ENCODE measurements around the gene PROX1. TPM values are rescaled to one million over a fixed set of nuclear protein-coding genes. Genes with fewer than 3 reads are reported as not detected.

Gene PROX1
- total and polyA plus RNA-seq, 2 of the 4 experiments (the other 2 are of a cell fraction): under 0.01 to 0.02 TPM

DNA sequence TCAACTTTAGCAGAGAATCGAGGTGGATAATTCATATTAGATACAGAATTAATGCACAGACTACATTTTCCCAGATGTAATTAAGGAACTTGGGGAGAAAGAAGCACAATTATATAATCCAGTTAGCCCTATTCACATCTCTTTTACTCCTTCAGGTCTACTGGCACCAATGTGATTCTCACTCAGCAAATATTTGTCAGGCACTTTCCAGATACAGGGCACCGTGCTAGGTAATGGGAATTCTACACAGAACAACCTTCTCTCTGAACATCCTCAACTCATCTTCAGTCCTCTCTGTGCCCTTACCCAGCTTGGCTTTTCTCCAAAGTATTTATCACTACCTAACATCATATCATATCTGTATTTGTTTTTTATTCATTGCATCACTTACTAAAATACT, 15.6 kb upstream of the PROX1 start:
- Histone ChIP-seq H2BK5ac (ENCODE audit: low read depth, low read length, poor library complexity, severe bottlenecking) (no peak overlapping the region), H3K79me1 (ENCODE audit: low read depth in 1 of 2, low read length in 2 of 2) (no peaks in the 10 kb centered on the region), H4K91ac (ENCODE audit: insufficient read depth, low read depth, low read length) (no peak overlapping the region), H4K5ac (ENCODE audit: low read depth, low read length) (no peak overlapping the region), H3K9me3 (ENCODE audit: control insufficient read depth, insufficient read depth, low read length) (no peaks in the 10 kb centered on the region), H3K18ac (ENCODE audit: low read depth, low read length) (no peak overlapping the region), H2AK9ac (replicated peaks; ENCODE audit: low read depth, low read length, poor library complexity) (no peak overlapping the region), H3K4me3 (ENCODE audit: insufficient read depth, low read depth, low read length) (no peak overlapping the region), H3K27me3 (ENCODE audit: control insufficient read depth, insufficient read depth, low read length) (0 out of 2 replicates have a peak, but pooled peaks cover 1% of the 10 kb centered on the region), H2AK5ac (ENCODE audit: low read depth, low read length) (no peak overlapping the region), H2BK120ac (ENCODE audit: low read depth, low read length) (no peak overlapping the region), H3K9ac (ENCODE audit: low read depth, low read length) (no peak overlapping the region), H4K8ac (ENCODE audit: low read depth in 2 of 2, low read length in 2 of 2) (no peak overlapping the region), H2BK15ac (ENCODE audit: low read depth, low read length) (no peak overlapping the region), H3K9me1 (ENCODE audit: insufficient read depth, low read length) (no peaks in the 10 kb centered on the region), H3K56ac (ENCODE audit: extremely low read depth, insufficient read depth, low read length) (no peak overlapping the region), H4K20me1 (ENCODE audit: insufficient read depth, low read length) (no peaks in the 10 kb centered on the region), H3K23ac (ENCODE audit: low read depth, low read length) (no peak overlapping the region), H3K36me3 (ENCODE audit: control insufficient read depth, insufficient read depth, low read length) (no peaks in the 10 kb centered on the region), H3K14ac (replicated peaks; ENCODE audit: low read depth, low read length) (no peak overlapping the region), H3K4me1 (ENCODE audit: control insufficient read depth, insufficient read depth, low read length) (no peaks in the 10 kb centered on the region), H2AFZ (replicated peaks; ENCODE audit: low read length, poor library complexity) (no peak overlapping the region), H3K27ac (ENCODE audit: insufficient read depth, low read length) (no peak overlapping the region), H3K4ac (ENCODE audit: low read depth, low read length) (no peak overlapping the region), H2BK20ac (ENCODE audit: low read depth, low read length) (no peak overlapping the region), H3K4me2 (ENCODE audit: low read depth, low read length) (no peak overlapping the region)
- POLR2A ChIA-PET (ENCODE audit: unreplicated experiment): no interaction called here
- in situ Hi-C loops (cut with MboI; ENCODE audit: low sequenced_read_pairs): no loop called here
- intact Hi-C loops (cut with micrococcal nuclease): no loop called here
- ATAC-seq (ENCODE audit: low read depth) (no peak), DNase-seq (no peak)
- WGBS, 2 experiments (ENCODE audit: extremely low coverage in 2 of 2, insufficient read length in 1 of 2): no CpG with 5 or more reads among the region's 2 CpGs
- TF ChIP-seq SMC3 (IDR thresholded peaks at IDR 0.05; ENCODE audit: low read depth, low read length) (no peak), POLR2A (IDR thresholded peaks at IDR 0.05; ENCODE audit: low read depth, low read length) (no peak), FOS (IDR thresholded peaks at IDR 0.05; ENCODE audit: low read depth, low read length) (no peak), BHLHE40 (IDR thresholded peaks at IDR 0.05; ENCODE audit: low read depth, low read length) (no peak)
- TF ChIP-seq, protein P1, sequence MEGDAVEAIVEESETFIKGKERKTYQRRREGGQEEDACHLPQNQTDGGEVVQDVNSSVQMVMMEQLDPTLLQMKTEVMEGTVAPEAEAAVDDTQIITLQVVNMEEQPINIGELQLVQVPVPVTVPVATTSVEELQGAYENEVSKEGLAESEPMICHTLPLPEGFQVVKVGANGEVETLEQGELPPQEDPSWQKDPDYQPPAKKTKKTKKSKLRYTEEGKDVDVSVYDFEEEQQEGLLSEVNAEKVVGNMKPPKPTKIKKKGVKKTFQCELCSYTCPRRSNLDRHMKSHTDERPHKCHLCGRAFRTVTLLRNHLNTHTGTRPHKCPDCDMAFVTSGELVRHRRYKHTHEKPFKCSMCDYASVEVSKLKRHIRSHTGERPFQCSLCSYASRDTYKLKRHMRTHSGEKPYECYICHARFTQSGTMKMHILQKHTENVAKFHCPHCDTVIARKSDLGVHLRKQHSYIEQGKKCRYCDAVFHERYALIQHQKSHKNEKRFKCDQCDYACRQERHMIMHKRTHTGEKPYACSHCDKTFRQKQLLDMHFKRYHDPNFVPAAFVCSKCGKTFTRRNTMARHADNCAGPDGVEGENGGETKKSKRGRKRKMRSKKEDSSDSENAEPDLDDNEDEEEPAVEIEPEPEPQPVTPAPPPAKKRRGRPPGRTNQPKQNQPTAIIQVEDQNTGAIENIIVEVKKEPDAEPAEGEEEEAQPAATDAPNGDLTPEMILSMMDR (conservative IDR thresholded peaks at IDR 0.05; ENCODE audit: low read depth, low read length): no peak
- CTCF ChIA-PET: no interaction called here
- BruUV-seq (replicated peaks): no TSS peak
- dilution Hi-C loops (cut with HindIII; ENCODE audit: low sequenced_read_pairs, unreplicated experiment): no loop called here

Measured in IMR-90 (cell line).